B cell (primary cell): ENCODE data around the gene MPL. TPM values are rescaled to one million over a fixed set of nuclear protein-coding genes. Genes with fewer than 3 reads are reported as not detected.

Experiments
- ATAC-seq: fragments of 200-7000 bp; cut with Tn5 transposase; one replicate; pipeline ENCODE4 v1.10.0; 2021; ENCODE audit warnings: low read depth, mild to moderate bottlenecking, moderate number of reproducible peaks, moderate library complexity
- CTCF ChIA-PET: fragments of 350-600 bp; sonication (Branson Sonifier 250); formaldehyde crosslinking; loops from one replicate; lab custom pipeline; 2021; ENCODE audit warnings: antibody characterized with exemption, inconsistent platforms; lab: Charles Lee
- POLR2A ChIA-PET: fragments of 350-600 bp; sonication (Branson Sonifier 250); formaldehyde crosslinking; loops from one replicate; lab custom pipeline; 2021; ENCODE audit warnings: antibody characterized with exemption; lab: Charles Lee
- DNase-seq: peaks from one replicate; pipeline ENCODE4 v3.0.0; 2013
- H2AFZ ChIP-seq: 2 replicates; pipeline ENCODE4 v1.6.1; 2012; ENCODE audit warnings: mild to moderate bottlenecking, low read depth, low read length; ENCODE audit not compliant: insufficient read depth, poor library complexity, severe bottlenecking
- H3K27ac ChIP-seq, 2 donors: 1 replicate in 1 of 2; 2 replicates in 1 of 2; pipeline ENCODE4 v1.5.1; 2012 to 2013; ENCODE audit warnings: low read length in 2 of 2, mild to moderate bottlenecking in 2 of 2, moderate library complexity in 1 of 2
- H3K27me3 ChIP-seq, 4 experiments: fragments of 200-600 bp in 1 of 4; sonication (generic) in 1 of 4; replicated peaks in 1 of 4; 1 replicate in 2 of 4; 2 replicates in 2 of 4; pipeline versions ENCODE4 v1.6.1 to v1.7.0; 2013 to 2016; ENCODE audit warnings: low read length in 3 of 4, mild to moderate bottlenecking in 2 of 4, mixed read lengths in 1 of 4, moderate library complexity in 1 of 4; ENCODE audit not compliant: insufficient read depth in 4 of 4, control insufficient read depth in 3 of 4; ENCODE audit errors: control extremely low read depth in 1 of 4
- H3K36me3 ChIP-seq, 2 experiments: replicated peaks in 1 of 2; 1 replicate in 1 of 2; 2 replicates in 1 of 2; pipeline versions ENCODE4 v1.6.1 to v1.7.1; 2013; ENCODE audit warnings: low read length in 1 of 2; ENCODE audit not compliant: insufficient read depth in 2 of 2, control insufficient read depth in 1 of 2; ENCODE audit errors: control extremely low read depth in 1 of 2, extremely low read depth in 1 of 2
- H3K4me1 ChIP-seq, 2 donors: fragments of 200-600 bp in 1 of 2; sonication (generic) in 1 of 2; 1 replicate in 1 of 2; 2 replicates in 1 of 2; pipeline versions ENCODE4 v1.5.1 to v1.6.1; 2013 to 2017; ENCODE audit warnings: low read length in 2 of 2; ENCODE audit not compliant: control insufficient read depth in 2 of 2, insufficient read depth in 2 of 2
- H3K4me2 ChIP-seq: replicated peaks from 2 replicates; pipeline ENCODE3; 2012; ENCODE audit warnings: mild to moderate bottlenecking, low read depth, low read length; ENCODE audit not compliant: poor library complexity, severe bottlenecking
- H3K4me3 ChIP-seq, 5 experiments: fragments of 200-600 bp in 1 of 5; sonication (generic) in 1 of 5; 1 replicate in 3 of 5; 2 replicates in 2 of 5; pipeline versions ENCODE4 v1.5.1 to v1.7.0; 2011 to 2016; ENCODE audit warnings: low read length in 4 of 5, mild to moderate bottlenecking in 4 of 5, low read depth in 2 of 5, control low read depth in 1 of 5, moderate library complexity in 1 of 5; ENCODE audit not compliant: insufficient read depth in 1 of 5; ENCODE audit errors: control extremely low read depth in 1 of 5, extremely low read depth in 1 of 5
- H3K79me2 ChIP-seq: fragments of 200-600 bp; sonication (generic); one replicate; pipeline ENCODE4 v1.6.0; 2016; ENCODE audit warnings: low read length; ENCODE audit not compliant: control insufficient read depth, insufficient read depth
- H3K9ac ChIP-seq: fragments of 200-600 bp; sonication (generic); 2 replicates; pipeline ENCODE4 v1.6.1; 2017; ENCODE audit warnings: mild to moderate bottlenecking, low read length, moderate library complexity
- H3K9me3 ChIP-seq, 3 donors: one replicate each; pipeline versions ENCODE4 v1.6.1 to v1.7.1; 2013; ENCODE audit warnings: low read length in 2 of 3; ENCODE audit not compliant: control insufficient read depth in 2 of 3, insufficient read depth in 1 of 3; ENCODE audit errors: control extremely low read depth in 1 of 3
- H4K20me1 ChIP-seq: 2 replicates; pipeline ENCODE4 v1.6.0; 2012; ENCODE audit warnings: mild to moderate bottlenecking, low read length; ENCODE audit not compliant: insufficient read depth, control insufficient read depth, poor library complexity, severe bottlenecking
- H3K27ac Mint-ChIP-seq: one replicate; pipeline ENCODE4 v1.8.0; 2021; ENCODE audit warnings: mixed read lengths
- H3K27me3 Mint-ChIP-seq: one replicate; pipeline ENCODE4 v1.8.0; 2021; ENCODE audit warnings: mixed read lengths
- H3K4me1 Mint-ChIP-seq: one replicate; pipeline ENCODE4 v1.8.0; 2021; ENCODE audit warnings: mixed read lengths
- H3K4me3 Mint-ChIP-seq: one replicate; pipeline ENCODE4 v1.8.0; 2021; ENCODE audit warnings: mixed read lengths
- H3K9me3 Mint-ChIP-seq: one replicate; pipeline ENCODE4 v1.8.0; 2022; ENCODE audit warnings: mixed read lengths; ENCODE audit not compliant: insufficient read depth
- EZH2 ChIP-seq: IDR thresholded peaks from 2 replicates; pipeline ENCODE4 v1.6.1; 2012; ENCODE audit warnings: borderline replicate concordance, low read depth, mild to moderate bottlenecking, moderate library complexity, low read length; ENCODE audit not compliant: insufficient read depth, poor library complexity, severe bottlenecking
- WGBS: methylation state at CpG from one replicate; pipeline ENCODE4 v1.1.5; 2013; ENCODE audit warnings: missing lambda C conversion rate; ENCODE audit not compliant: insufficient coverage; 5-methylcytosine and 5-hydroxymethylcytosine counted together
- intact Hi-C: fragments of 100-400 bp; cut with micrococcal nuclease; formaldehyde crosslinking; loops from one replicate; pipeline ENCODE4 v1.10.0; 2022
- polyA plus RNA-seq: library from polyadenylated mRNA; depleted of rRNA; stranded (reverse); fragments of >200 nt; gene quantifications from 2 replicates; pipeline ENCODE4 v1.2.3, GENCODE V29; 2012
- total RNA-seq, 2 donors: library from RNA; stranded (reverse); fragments of 120-200 nt in 1 of 2; gene quantifications; 1 replicate in 1 of 2; 2 replicates in 1 of 2; pipeline versions ENCODE4 v1.2.3 to v1.2.4, GENCODE V29; 2013 to 2022
- TF ChIP-seq, protein P1 (sequence below): fragments of 200-600 bp; IDR thresholded peaks from one replicate; pipeline ENCODE4 v1.8.0; 2022; ENCODE audit warnings: antibody characterized with exemption, mild to moderate bottlenecking

MPL gene
- total and polyA plus RNA-seq, 2 donors (not counting 1 experiment from before 2014, with no cell fraction given), result not detected

DNA sequence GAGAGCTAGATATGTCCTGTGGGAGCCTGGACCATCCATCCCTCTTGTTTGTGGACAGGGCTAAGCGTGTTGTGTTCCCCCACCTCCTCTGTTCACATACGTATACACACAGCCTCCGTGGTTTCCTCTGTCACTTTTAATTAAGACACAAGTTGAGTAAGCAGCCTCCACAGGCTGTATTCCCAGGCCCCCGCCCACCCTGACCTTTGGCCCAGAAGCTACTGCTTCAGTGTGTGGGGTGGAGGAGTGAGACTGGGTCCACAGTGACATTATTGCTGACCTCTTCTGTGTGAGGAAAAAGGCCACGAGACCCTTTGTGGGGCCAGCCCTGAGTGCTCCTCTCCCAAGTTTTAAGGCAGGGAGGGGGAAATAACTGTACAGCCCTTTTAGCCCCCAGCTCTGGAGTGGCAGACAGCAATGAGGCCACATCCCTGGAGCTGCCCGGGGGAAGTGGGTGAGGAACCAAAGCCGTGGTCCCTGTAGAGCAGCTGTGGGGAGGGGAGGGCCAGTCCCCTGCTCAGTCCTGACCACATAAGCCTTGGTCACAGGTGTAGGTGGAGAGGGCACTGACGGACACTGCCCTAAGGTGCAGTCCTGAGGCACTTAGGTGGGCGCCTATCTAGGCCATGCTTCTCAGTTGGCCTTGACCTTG, 25.8 kb downstream of the MPL start:
- 93% methylated on average over 6 of the region's 9 CpGs for whole genome bisulfite sequencing
- Histone ChIP-seq H3K36me3 (peaks cover 0 to 38% of the 10 kb centered on the region in 2 experiments), H4K20me1 (peaks cover 23% of the 10 kb centered on the region), H3K27me3 (no peaks in the 10 kb centered on the region), H3K4me3 (no peak overlapping the region), H3K4me1 (peaks cover 16 to 26% of the 10 kb centered on the region in 2 donors), H2AFZ (no peak overlapping the region), H3K9me3 (no peaks in the 10 kb centered on the region), H3K79me2 (peaks cover 31% of the 10 kb centered on the region), H3K4me2 (no peak overlapping the region), H3K27ac (peak overlapping the region in 1 of 2 donors; percentile 23), H3K9ac (no peak overlapping the region)
- DNase-seq, result no peak
- Mint-ChIP-seq H3K4me3 (no peak overlapping the region), H3K27ac (no peak overlapping the region), H3K27me3 (no peaks in the 10 kb centered on the region), H3K4me1 (peaks cover 36% of the 10 kb centered on the region), H3K9me3 (no peaks in the 10 kb centered on the region)
- ChIA-PET CTCF (interaction anchor here (1.5 kb wide), 1 partner anchor 136 kb away, joined by 4 read pairs; no protein-coding TSS in a partner anchor), POLR2A (interaction anchor here (0.6 to 0.7 kb wide), 2 partner anchors 10 to 47 kb away, joined by 4 read pairs; no protein-coding TSS in a partner anchor)
- no peak for TF ChIP-seq EZH2
- TF ChIP-seq, protein P1, sequence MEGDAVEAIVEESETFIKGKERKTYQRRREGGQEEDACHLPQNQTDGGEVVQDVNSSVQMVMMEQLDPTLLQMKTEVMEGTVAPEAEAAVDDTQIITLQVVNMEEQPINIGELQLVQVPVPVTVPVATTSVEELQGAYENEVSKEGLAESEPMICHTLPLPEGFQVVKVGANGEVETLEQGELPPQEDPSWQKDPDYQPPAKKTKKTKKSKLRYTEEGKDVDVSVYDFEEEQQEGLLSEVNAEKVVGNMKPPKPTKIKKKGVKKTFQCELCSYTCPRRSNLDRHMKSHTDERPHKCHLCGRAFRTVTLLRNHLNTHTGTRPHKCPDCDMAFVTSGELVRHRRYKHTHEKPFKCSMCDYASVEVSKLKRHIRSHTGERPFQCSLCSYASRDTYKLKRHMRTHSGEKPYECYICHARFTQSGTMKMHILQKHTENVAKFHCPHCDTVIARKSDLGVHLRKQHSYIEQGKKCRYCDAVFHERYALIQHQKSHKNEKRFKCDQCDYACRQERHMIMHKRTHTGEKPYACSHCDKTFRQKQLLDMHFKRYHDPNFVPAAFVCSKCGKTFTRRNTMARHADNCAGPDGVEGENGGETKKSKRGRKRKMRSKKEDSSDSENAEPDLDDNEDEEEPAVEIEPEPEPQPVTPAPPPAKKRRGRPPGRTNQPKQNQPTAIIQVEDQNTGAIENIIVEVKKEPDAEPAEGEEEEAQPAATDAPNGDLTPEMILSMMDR, result no peak
- intact Hi-C loops, result loop anchor here (10.0 kb wide), 1 partner anchor 409 kb away; the partner anchor contains the start of gene SLC2A1
- ATAC-seq, result no peak

- no peaks in the 10 kb centered on the region for H3K27me3 Mint-ChIP-seq
- POLR2A ChIA-PET, result no interaction called here
- ATAC-seq (no peak), DNase-seq (no peak)
- no peak overlapping the region for H3K9ac ChIP-seq
- H3K79me2 ChIP-seq, result peaks cover 36% of the 10 kb centered on the region
- intact Hi-C loops, result loop anchor here (10.0 kb wide), 1 partner anchor 409 kb away; the partner anchor contains the start of gene SLC2A1
- H3K4me3 Mint-ChIP-seq, result no peak overlapping the region
- no peaks in the 10 kb centered on the region for H3K27me3 ChIP-seq
- no peak for TF ChIP-seq EZH2
- TF ChIP-seq, protein P1, result no peak
- H3K27ac Mint-ChIP-seq, result peak overlapping the region; percentile 18
- peaks cover 27% of the 10 kb centered on the region for H4K20me1 ChIP-seq
- no peaks in the 10 kb centered on the region for H3K9me3 Mint-ChIP-seq
- no peak overlapping the region for H3K4me3 ChIP-seq
- no peaks in the 10 kb centered on the region for H3K9me3 ChIP-seq
- no peak overlapping the region for H3K4me2 ChIP-seq
- WGBS, result 95% methylated on average over 5 of the region's 5 CpGs
- H3K4me1 ChIP-seq, result peaks cover 20 to 29% of the 10 kb centered on the region in 2 donors
- no peak overlapping the region for H2AFZ ChIP-seq
- peak overlapping the region in 1 of 2 donors; percentile 23 for H3K27ac ChIP-seq
- H3K4me1 Mint-ChIP-seq, result peaks cover 39% of the 10 kb centered on the region
- CTCF ChIA-PET, result interaction anchor here (1.0 to 1.5 kb wide), 2 partner anchors 19 to 137 kb away, joined by 3 to 4 read pairs; no protein-coding TSS in a partner anchor
- H3K36me3 ChIP-seq, result peaks cover 0 to 38% of the 10 kb centered on the region in 2 experiments
Measured at GRCh38 chr1:43363935-43364525, 26.4 kb downstream of the MPL start.
